ENCODE measurements around the gene TMEM165.

Gene TMEM165

DNA sequence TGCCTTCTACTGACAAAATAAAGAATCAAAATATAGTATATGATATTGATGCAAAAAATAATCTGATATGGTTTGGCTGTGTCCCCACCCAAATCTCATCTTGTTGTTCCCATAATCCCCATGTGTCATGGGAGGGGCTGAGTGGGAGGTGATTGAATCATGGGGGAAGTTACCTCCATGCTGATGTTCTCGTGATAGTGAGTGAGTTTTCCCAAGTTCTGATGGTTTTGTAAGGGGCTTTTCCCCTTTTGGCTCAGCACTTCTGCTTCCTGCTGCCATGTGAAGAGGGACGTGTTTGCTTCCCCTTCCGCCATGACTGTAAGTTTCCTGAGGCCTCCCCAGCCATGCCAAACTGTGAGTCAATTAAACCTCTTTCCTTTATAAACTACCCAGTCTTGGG, 70.2 kb downstream of the TMEM165 start:
- H3K4me3 ChIP-seq (ENCODE audit: low read depth, low read length, poor library complexity, severe bottlenecking) = no peak overlapping the region
- no peak overlapping the region for H3K27ac ChIP-seq (ENCODE audit: low read depth, low read length, poor library complexity, severe bottlenecking)
- no peak overlapping the region for H3K9ac ChIP-seq (ENCODE audit: low read length)
- H3F3A ChIP-seq (ENCODE audit: insufficient read depth, low read length) = no peaks in the 10 kb centered on the region
- H4K20me1 ChIP-seq (ENCODE audit: insufficient read depth, low read length) = no peaks in the 10 kb centered on the region
- TF ChIP-seq CTCF (IDR thresholded peaks at IDR 0.05; ENCODE audit: low read length) = no peak
- no peak for TF ChIP-seq EZH2 (IDR thresholded peaks at IDR 0.05; ENCODE audit: borderline replicate concordance, low read length)
- H3K9me2 ChIP-seq (ENCODE audit: low read depth, low read length) = no peaks in the 10 kb centered on the region
- H3K4me1 ChIP-seq (ENCODE audit: insufficient read depth, low read length, severe bottlenecking) = no peaks in the 10 kb centered on the region
- no peaks in the 10 kb centered on the region for H3K36me3 ChIP-seq (ENCODE audit: insufficient read depth, low read length)
- H3K9me3 ChIP-seq (ENCODE audit: low read length) = no peaks in the 10 kb centered on the region
- no peaks in the 10 kb centered on the region for H3K79me2 ChIP-seq (ENCODE audit: insufficient read depth, low read length)
- H3K27me3 ChIP-seq (ENCODE audit: insufficient read depth, low read length) = no peaks in the 10 kb centered on the region
- no peak overlapping the region for H3K4me2 ChIP-seq (ENCODE audit: low read length)
- no peak overlapping the region for H2AFZ ChIP-seq (ENCODE audit: low read length)

GRCh38 chr4:55468724-55469123, 73.0 kb downstream of the TMEM165 start:
- no peak overlapping the region for H3K27ac ChIP-seq (ENCODE audit: low read depth, low read length, poor library complexity, severe bottlenecking)
- H3K4me3 ChIP-seq (ENCODE audit: low read depth, low read length, poor library complexity, severe bottlenecking) = no peak overlapping the region
- H3F3A ChIP-seq (ENCODE audit: insufficient read depth, low read length) = no peaks in the 10 kb centered on the region
- TF ChIP-seq EZH2 (IDR thresholded peaks at IDR 0.05; ENCODE audit: borderline replicate concordance, low read length) (no peak), CTCF (IDR thresholded peaks at IDR 0.05; ENCODE audit: low read length) (no peak)
- H3K36me3 ChIP-seq (ENCODE audit: insufficient read depth, low read length) = no peaks in the 10 kb centered on the region
- no peaks in the 10 kb centered on the region for H3K4me1 ChIP-seq (ENCODE audit: insufficient read depth, low read length, severe bottlenecking)
- H2AFZ ChIP-seq (ENCODE audit: low read length) = no peak overlapping the region
- no peaks in the 10 kb centered on the region for H4K20me1 ChIP-seq (ENCODE audit: insufficient read depth, low read length)
- H3K9me2 ChIP-seq (ENCODE audit: low read depth, low read length) = no peaks in the 10 kb centered on the region
- H3K4me2 ChIP-seq (ENCODE audit: low read length) = no peak overlapping the region
- H3K9ac ChIP-seq (ENCODE audit: low read length) = no peak overlapping the region
- no peaks in the 10 kb centered on the region for H3K9me3 ChIP-seq (ENCODE audit: low read length)
- no peaks in the 10 kb centered on the region for H3K27me3 ChIP-seq (ENCODE audit: insufficient read depth, low read length)
- H3K79me2 ChIP-seq (ENCODE audit: insufficient read depth, low read length) = no peaks in the 10 kb centered on the region

- H3F3A ChIP-seq (ENCODE audit: insufficient read depth, low read length) = no peaks in the 10 kb centered on the region
- no peaks in the 10 kb centered on the region for H3K9me2 ChIP-seq (ENCODE audit: low read depth, low read length)
- H4K20me1 ChIP-seq (ENCODE audit: insufficient read depth, low read length) = no peaks in the 10 kb centered on the region
- H3K36me3 ChIP-seq (ENCODE audit: insufficient read depth, low read length) = 0 out of 2 replicates have a peak, but pooled peaks cover 7% of the 10 kb centered on the region
- TF ChIP-seq EZH2 (IDR thresholded peaks at IDR 0.05; ENCODE audit: borderline replicate concordance, low read length) (no peak), CTCF (IDR thresholded peaks at IDR 0.05; ENCODE audit: low read length) (no peak)
- no peaks in the 10 kb centered on the region for H3K9me3 ChIP-seq (ENCODE audit: low read length)
- H3K4me3 ChIP-seq (ENCODE audit: low read depth, low read length, poor library complexity, severe bottlenecking) = no peak overlapping the region
- no peak overlapping the region for H3K4me2 ChIP-seq (ENCODE audit: low read length)
- H3K27me3 ChIP-seq (ENCODE audit: insufficient read depth, low read length) = no peaks in the 10 kb centered on the region
- no peak overlapping the region for H3K27ac ChIP-seq (ENCODE audit: low read depth, low read length, poor library complexity, severe bottlenecking)
- H3K79me2 ChIP-seq (ENCODE audit: insufficient read depth, low read length) = no peaks in the 10 kb centered on the region
- H2AFZ ChIP-seq (ENCODE audit: low read length) = no peak overlapping the region
- no peaks in the 10 kb centered on the region for H3K4me1 ChIP-seq (ENCODE audit: insufficient read depth, low read length, severe bottlenecking)
- H3K9ac ChIP-seq (ENCODE audit: low read length) = no peak overlapping the region
Measured at GRCh38 chr4:55469979-55470378, 74.2 kb downstream of the TMEM165 start.
